ENCODE data around the gene SERPINB6.
"Not testable (repeated sequence)": the region's sequence is repeated elsewhere in the genome, so short reads cannot be mapped to it uniquely, and the experiment has no call there.

SERPINB6 gene

GRCh38 chr6:2973180-2973579 lies 1.8 kb upstream of the SERPINB6 start:
- not testable (repeated sequence) for H3K9me3 ChIP-seq (ENCODE audit: control insufficient read depth, low read length); H3K36me3 ChIP-seq (ENCODE audit: control insufficient read depth, insufficient read depth, low read length, severe bottlenecking); H3K27me3 ChIP-seq (replicated peaks; ENCODE audit: control insufficient read depth, insufficient read depth, low read length); DNase-seq (ENCODE audit: low read depth); H3K9ac ChIP-seq (ENCODE audit: low read length); H3K4me3 ChIP-seq (ENCODE audit: low read length)
- peaks cover 14% of the 10 kb centered on the region for H3K4me1 ChIP-seq (ENCODE audit: control insufficient read depth, insufficient read depth, low read length)

- not testable (repeated sequence) for H3K9ac ChIP-seq (ENCODE audit: low read length); H3K4me3 ChIP-seq (ENCODE audit: low read length); H3K36me3 ChIP-seq (ENCODE audit: control insufficient read depth, insufficient read depth, low read length, severe bottlenecking); H3K9me3 ChIP-seq (ENCODE audit: control insufficient read depth, low read length); DNase-seq (ENCODE audit: low read depth); H3K27me3 ChIP-seq (replicated peaks; ENCODE audit: control insufficient read depth, insufficient read depth, low read length)
- H3K4me1 ChIP-seq (ENCODE audit: control insufficient read depth, insufficient read depth, low read length), result peaks cover 14% of the 10 kb centered on the region
Observed at GRCh38 chr6:2972685-2973084, 1.3 kb upstream of the SERPINB6 start.

GRCh38 chr6:2972219-2972487 lies 786 bp upstream of the SERPINB6 start:
- Histone ChIP-seq H3K4me3 (ENCODE audit: low read length) (peak overlapping the region; percentile 86), H3K4me1 (ENCODE audit: control insufficient read depth, insufficient read depth, low read length) (peaks cover 14% of the 10 kb centered on the region), H3K9ac (ENCODE audit: low read length) (peak overlapping the region; percentile 93)
- not testable (repeated sequence) for DNase-seq (ENCODE audit: low read depth); H3K9me3 ChIP-seq (ENCODE audit: control insufficient read depth, low read length); H3K36me3 ChIP-seq (ENCODE audit: control insufficient read depth, insufficient read depth, low read length, severe bottlenecking); H3K27me3 ChIP-seq (replicated peaks; ENCODE audit: control insufficient read depth, insufficient read depth, low read length)

- peaks cover 3% of the 10 kb centered on the region for H3K4me1 ChIP-seq (ENCODE audit: control insufficient read depth, insufficient read depth, low read length)
- H3K4me3 ChIP-seq (ENCODE audit: low read length), result peak overlapping the region; percentile 86
- H3K36me3 ChIP-seq (ENCODE audit: control insufficient read depth, insufficient read depth, low read length, severe bottlenecking), result peaks cover 6% of the 10 kb centered on the region
- peak; percentile 84 for DNase-seq (ENCODE audit: low read depth)
- H3K9me3 ChIP-seq (ENCODE audit: control insufficient read depth, low read length), result no peaks in the 10 kb centered on the region
- peak overlapping the region; percentile 93 for H3K9ac ChIP-seq (ENCODE audit: low read length)
- no peaks in the 10 kb centered on the region for H3K27me3 ChIP-seq (replicated peaks; ENCODE audit: control insufficient read depth, insufficient read depth, low read length)
Observed at GRCh38 chr6:2970753-2971419, 481 bp downstream of the SERPINB6 start.

GRCh38 chr6:2970034-2970685 lies 1.2 kb downstream of the SERPINB6 start:
- H3K4me1 ChIP-seq (ENCODE audit: control insufficient read depth, insufficient read depth, low read length), result peaks cover 3% of the 10 kb centered on the region
- peaks cover 6% of the 10 kb centered on the region for H3K36me3 ChIP-seq (ENCODE audit: control insufficient read depth, insufficient read depth, low read length, severe bottlenecking)
- no peak for DNase-seq (ENCODE audit: low read depth)
- H3K9ac ChIP-seq (ENCODE audit: low read length), result peak overlapping the region; percentile 93
- no peaks in the 10 kb centered on the region for H3K9me3 ChIP-seq (ENCODE audit: control insufficient read depth, low read length)
- H3K4me3 ChIP-seq (ENCODE audit: low read length), result peak overlapping the region; percentile 86
- no peaks in the 10 kb centered on the region for H3K27me3 ChIP-seq (replicated peaks; ENCODE audit: control insufficient read depth, insufficient read depth, low read length)

GRCh38 chr6:2969549-2969948 lies 1.8 kb downstream of the SERPINB6 start:
- Histone ChIP-seq H3K36me3 (ENCODE audit: control insufficient read depth, insufficient read depth, low read length, severe bottlenecking) (peaks cover 6% of the 10 kb centered on the region), H3K4me1 (ENCODE audit: control insufficient read depth, insufficient read depth, low read length) (peaks cover 3% of the 10 kb centered on the region), H3K27me3 (replicated peaks; ENCODE audit: control insufficient read depth, insufficient read depth, low read length) (no peaks in the 10 kb centered on the region), H3K9me3 (ENCODE audit: control insufficient read depth, low read length) (no peaks in the 10 kb centered on the region), H3K9ac (ENCODE audit: low read length) (no peak overlapping the region), H3K4me3 (ENCODE audit: low read length) (no peak overlapping the region)
- DNase-seq (ENCODE audit: low read depth), result no peak

GRCh38 chr6:2968600-2969135 lies 2.7 kb downstream of the SERPINB6 start:
- H3K9ac ChIP-seq (ENCODE audit: low read length), result no peak overlapping the region
- peaks cover 3% of the 10 kb centered on the region for H3K4me1 ChIP-seq (ENCODE audit: control insufficient read depth, insufficient read depth, low read length)
- no peak for DNase-seq (ENCODE audit: low read depth)
- peak overlapping the region; percentile 3 for H3K4me3 ChIP-seq (ENCODE audit: low read length)
- H3K9me3 ChIP-seq (ENCODE audit: control insufficient read depth, low read length), result no peaks in the 10 kb centered on the region
- no peaks in the 10 kb centered on the region for H3K27me3 ChIP-seq (replicated peaks; ENCODE audit: control insufficient read depth, insufficient read depth, low read length)
- peaks cover 6% of the 10 kb centered on the region for H3K36me3 ChIP-seq (ENCODE audit: control insufficient read depth, insufficient read depth, low read length, severe bottlenecking)

- Histone ChIP-seq H3K4me1 (ENCODE audit: control insufficient read depth, insufficient read depth, low read length) (peaks cover 5% of the 10 kb centered on the region), H3K36me3 (ENCODE audit: control insufficient read depth, insufficient read depth, low read length, severe bottlenecking) (peaks cover 6% of the 10 kb centered on the region), H3K9ac (ENCODE audit: low read length) (no peak overlapping the region), H3K9me3 (ENCODE audit: control insufficient read depth, low read length) (no peaks in the 10 kb centered on the region), H3K4me3 (ENCODE audit: low read length) (no peak overlapping the region), H3K27me3 (replicated peaks; ENCODE audit: control insufficient read depth, insufficient read depth, low read length) (no peaks in the 10 kb centered on the region)
- no peak for DNase-seq (ENCODE audit: low read depth)
Observed at GRCh38 chr6:2967936-2968335, 3.4 kb downstream of the SERPINB6 start.

- Histone ChIP-seq H3K9ac (ENCODE audit: low read length) (no peak overlapping the region), H3K9me3 (ENCODE audit: control insufficient read depth, low read length) (no peaks in the 10 kb centered on the region), H3K36me3 (ENCODE audit: control insufficient read depth, insufficient read depth, low read length, severe bottlenecking) (peaks cover 6% of the 10 kb centered on the region), H3K4me1 (ENCODE audit: control insufficient read depth, insufficient read depth, low read length) (peaks cover 20% of the 10 kb centered on the region), H3K27me3 (replicated peaks; ENCODE audit: control insufficient read depth, insufficient read depth, low read length) (no peaks in the 10 kb centered on the region), H3K4me3 (ENCODE audit: low read length) (no peak overlapping the region)
- no peak for DNase-seq (ENCODE audit: low read depth)
Observed at GRCh38 chr6:2966347-2966746, 5.0 kb downstream of the SERPINB6 start.

GRCh38 chr6:2964793-2965505 lies 6.4 kb downstream of the SERPINB6 start:
- Histone ChIP-seq H3K9me3 (ENCODE audit: control insufficient read depth, low read length) (no peaks in the 10 kb centered on the region), H3K27me3 (replicated peaks; ENCODE audit: control insufficient read depth, insufficient read depth, low read length) (no peaks in the 10 kb centered on the region), H3K36me3 (ENCODE audit: control insufficient read depth, insufficient read depth, low read length, severe bottlenecking) (peaks cover 6% of the 10 kb centered on the region), H3K4me1 (ENCODE audit: control insufficient read depth, insufficient read depth, low read length) (peaks cover 29% of the 10 kb centered on the region), H3K4me3 (ENCODE audit: low read length) (no peak overlapping the region), H3K9ac (ENCODE audit: low read length) (no peak overlapping the region)
- DNase-seq (ENCODE audit: low read depth), result no peak

GRCh38 chr6:2963756-2964155 lies 7.6 kb downstream of the SERPINB6 start:
- no peak overlapping the region for H3K9ac ChIP-seq (ENCODE audit: low read length)
- H3K27me3 ChIP-seq (replicated peaks; ENCODE audit: control insufficient read depth, insufficient read depth, low read length), result no peaks in the 10 kb centered on the region
- DNase-seq (ENCODE audit: low read depth), result no peak
- no peak overlapping the region for H3K4me3 ChIP-seq (ENCODE audit: low read length)
- H3K4me1 ChIP-seq (ENCODE audit: control insufficient read depth, insufficient read depth, low read length), result peaks cover 32% of the 10 kb centered on the region
- H3K9me3 ChIP-seq (ENCODE audit: control insufficient read depth, low read length), result no peaks in the 10 kb centered on the region
- peaks cover 6% of the 10 kb centered on the region for H3K36me3 ChIP-seq (ENCODE audit: control insufficient read depth, insufficient read depth, low read length, severe bottlenecking)

Data from adipocyte (in vitro differentiated cells).